ENCODE data around the gene PUSL1. TPM values are rescaled to one million over a fixed set of nuclear protein-coding genes. Genes with fewer than 3 reads are reported as not detected.
A peak's percentile ranks its signal among the peaks of the same experiment; 100 is the strongest.

Gene PUSL1
- total RNA-seq (2014; rRNA removed; shearing (Covaris generic)), result 41.8 and 57.1 TPM in 2 replicates
- total RNA-seq (2022), result 31.3 and 32.2 TPM in 2 replicates
- Bru-seq, nascent RNA, result percentile 53 among the genes with signal in this experiment
- BruChase-seq, experiment 1, labeled RNA remaining after a 6-hour chase, result percentile 56 among the genes with signal in this experiment
- percentile 56 among the genes with signal in this experiment for BruChase-seq, experiment 2, labeled RNA remaining after a 2-hour chase
- long read RNA-seq, transcript PUSL1-201 (8 exons, 1,287 nt), result major isoform, 27 of 45 reads
- long read RNA-seq, partial matches to known transcripts, result 3 of 45 reads
- long read RNA-seq, other reads (novel, unspliced or antisense), result 15 of 45 reads

GRCh38 chr1:1307923-1308755, at the start of gene PUSL1, which contains the start of gene ACAP3:
Gene PUSL1, plus strand, starts transcription at chr1:1308597. Its CDS starts 47 bp downstream, at chr1:1308644.
Gene ACAP3, minus strand, starts transcription at chr1:1307930. Its CDS starts 115 bp downstream, at chr1:1307815.
- POLR2A ChIA-PET, result no interaction called here
- H3K79me2 ChIP-seq (ENCODE audit: insufficient read depth, low read depth, low read length), result no peaks in the 10 kb centered on the region; the same call in 1 of the 2 replicates

GRCh38 chr1:1259119-1259488, 49.3 kb upstream of the PUSL1 start:
- Histone ChIP-seq H4K20me1 (ENCODE audit: insufficient read depth, low read length) (no peaks in the 10 kb centered on the region), H3K9me2 (ENCODE audit: insufficient read depth, low read length) (no peaks in the 10 kb centered on the region), H3K4me1 (ENCODE audit: insufficient read depth, low read length, poor library complexity, severe bottlenecking) (no peaks in the 10 kb centered on the region), H3K4me3 (ENCODE audit: low read depth, low read length, poor library complexity, severe bottlenecking) (no peak overlapping the region), H3K9me3 (ENCODE audit: low read length) (no peaks in the 10 kb centered on the region), H3K79me2 (ENCODE audit: insufficient read depth, low read depth, low read length) (no peaks in the 10 kb centered on the region), H2AFZ (ENCODE audit: low read length) (no peak overlapping the region), H3K4me2 (ENCODE audit: low read length) (no peak overlapping the region), H3K36me3 (ENCODE audit: insufficient read depth, low read length) (peaks cover 87% of the 10 kb centered on the region), H3K27ac (ENCODE audit: low read depth, low read length, poor library complexity, severe bottlenecking) (no peak overlapping the region)
- intact Hi-C loops (cut with micrococcal nuclease; ENCODE audit: unreplicated experiment), result no loop called here
- no TSS peak for BruUV-seq (replicated peaks)
- no peak for TF ChIP-seq EZH2phosphoT487 (IDR thresholded peaks at IDR 0.05; ENCODE audit: borderline replicate concordance, low read depth, low read length)
- no peak for TF ChIP-seq CTCF (conservative IDR thresholded peaks at IDR 0.05; ENCODE audit: low read length)
- ChIA-PET CTCF (ENCODE audit: unreplicated experiment) (no interaction called here), POLR2A (no interaction called here)
- DNase-seq (ENCODE audit: low spot score), result no peak

More at GRCh38 chr1:1307923-1308755, at the start of gene PUSL1, which contains the start of gene ACAP3:
- no peaks in the 10 kb centered on the region for H3K9me2 ChIP-seq (ENCODE audit: insufficient read depth, low read length)
- H3K36me3 ChIP-seq (ENCODE audit: insufficient read depth, low read length), result peaks cover 36% of the 10 kb centered on the region
- peaks cover 5% of the 10 kb centered on the region; the same call in 1 of the 2 replicates for H4K20me1 ChIP-seq (ENCODE audit: insufficient read depth, low read length)
- DNase-seq (ENCODE audit: low spot score), result peak; percentile 95
- TF ChIP-seq EZH2phosphoT487 (IDR thresholded peaks at IDR 0.05; ENCODE audit: borderline replicate concordance, low read depth, low read length), result no peak
- no peak for TF ChIP-seq CTCF (conservative IDR thresholded peaks at IDR 0.05; ENCODE audit: low read length)
- intact Hi-C loops (cut with micrococcal nuclease; ENCODE audit: unreplicated experiment), result loop anchor here (1.0 to 5.0 kb wide), 6 partner anchors 17 to 276 kb away; partner anchors contain the start of genes ATAD3B, B3GALT6, C1orf159 and CPTP
- peak within 1 kb of the TSS; percentile 90 for H3K4me3 ChIP-seq (ENCODE audit: low read depth, low read length, poor library complexity, severe bottlenecking)
- peak within 1 kb of the TSS; percentile 74; the same call in 1 of the 2 replicates for H2AFZ ChIP-seq (ENCODE audit: low read length)
- H3K4me2 ChIP-seq (ENCODE audit: low read length), result peak within 1 kb of the TSS; percentile 99
- H3K4me1 ChIP-seq (ENCODE audit: insufficient read depth, low read length, poor library complexity, severe bottlenecking), result peaks cover 35% of the 10 kb centered on the region
- CTCF ChIA-PET (ENCODE audit: unreplicated experiment), result no interaction called here
- peak within 1 kb of the TSS; percentile 88 for H3K27ac ChIP-seq (ENCODE audit: low read depth, low read length, poor library complexity, severe bottlenecking)
- no peaks in the 10 kb centered on the region for H3K9me3 ChIP-seq (ENCODE audit: low read length)
- no TSS peak for BruUV-seq (replicated peaks)
